GM12801 (cell line): ENCODE measurements around the gene TRPM8.

ENCODE experiments used
- CTCF ChIP-seq: IDR thresholded peaks from one replicate; pipeline ENCODE4 v1.5.1; 2011; ENCODE audit warnings: control low read depth; ENCODE audit not compliant: insufficient read length; ENCODE audit errors: extremely low read depth

The TRPM8 gene

GRCh38 chr2:233917116-233917515 is at the start of gene TRPM8:
Gene TRPM8 (plus strand): TSS chr2:233917373. CDS start chr2:233926538, 9,165 bp downstream.
- no peak for TF ChIP-seq CTCF

GRCh38 chr2:233867993-233868532 is 49.1 kb upstream of the TRPM8 start, which contains the start of gene MSL3B:
Gene MSL3B (minus strand): TSS chr2:233868386.
- TF ChIP-seq CTCF: no peak

- TF ChIP-seq CTCF: no peak
Measured at GRCh38 chr2:233871432-233871831, 45.7 kb upstream of the TRPM8 start.

- TF ChIP-seq CTCF: no peak
Measured at GRCh38 chr2:233882353-233882752, 34.8 kb upstream of the TRPM8 start.

- TF ChIP-seq CTCF: no peak
Measured at GRCh38 chr2:233892793-233893192, 24.4 kb upstream of the TRPM8 start.

GRCh38 chr2:233901367-233901766 is 15.8 kb upstream of the TRPM8 start:
- no peak for TF ChIP-seq CTCF

- TF ChIP-seq CTCF: no peak
Measured at GRCh38 chr2:233901884-233902283, 15.3 kb upstream of the TRPM8 start.
